GM12873 (cell line): ENCODE measurements around the gene CXCL3.

Experiments
- TF ChIP-seq, protein P1 (sequence below): IDR thresholded peaks from 2 replicates; pipeline ENCODE4 v1.5.1; 2012; ENCODE audit warnings: low read depth, mild to moderate bottlenecking, moderate library complexity, low read length, control low read depth; ENCODE audit not compliant: insufficient read depth; ENCODE audit errors: missing control alignments

The CXCL3 gene

DNA sequence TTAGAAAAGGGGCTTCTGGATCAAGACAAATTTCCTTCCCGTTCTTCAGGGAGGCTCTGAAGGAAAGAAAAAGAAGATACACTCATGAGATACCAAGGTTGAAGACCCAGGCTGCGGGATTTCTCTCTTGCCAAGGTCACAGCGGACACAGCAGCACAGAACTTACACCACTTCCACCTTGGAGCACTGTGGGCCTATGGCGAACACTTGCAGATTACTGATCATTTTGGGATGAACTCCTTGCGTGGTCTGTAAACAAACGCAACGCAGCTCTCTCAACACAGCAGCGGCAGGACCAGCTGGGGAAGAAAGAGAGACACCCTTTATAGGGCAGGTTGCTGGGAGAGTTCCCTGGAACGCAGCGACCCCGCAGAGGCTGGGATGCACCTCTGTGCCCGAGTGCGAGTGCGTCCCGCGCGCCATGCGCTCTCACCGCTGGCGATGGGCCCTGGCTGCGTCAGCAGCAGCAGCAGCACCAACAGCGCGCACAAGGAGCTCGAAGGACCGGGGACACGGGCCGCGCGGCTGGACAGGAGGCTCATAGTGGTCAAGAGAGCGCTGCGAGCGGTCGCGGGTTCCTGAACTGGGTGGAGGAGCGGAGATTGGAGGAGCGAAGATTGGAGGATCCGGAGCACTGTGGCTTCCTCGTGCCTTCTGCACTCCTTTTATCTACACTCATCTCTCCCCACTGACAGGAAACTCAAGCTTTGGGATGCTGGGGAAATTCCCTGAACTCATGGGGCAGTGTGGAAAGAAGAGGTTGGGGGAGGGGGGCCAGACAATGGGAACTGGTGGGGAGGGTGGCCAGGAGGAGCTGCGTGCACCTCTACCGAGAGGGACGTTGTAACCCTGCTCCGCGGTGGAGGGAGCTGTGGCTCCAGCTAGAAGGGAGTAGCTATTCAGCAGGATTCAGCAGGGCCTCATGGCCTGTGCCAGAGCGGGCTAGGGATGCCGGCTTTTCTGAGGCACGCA lies 40.2 kb downstream of the CXCL3 start, which contains the start of gene CXCL5:
Gene CXCL5 (minus strand): TSS at position 638 of the 972 bp plus-strand sequence. CDS start 96 bp downstream, at position 542.
- TF ChIP-seq, protein P1, sequence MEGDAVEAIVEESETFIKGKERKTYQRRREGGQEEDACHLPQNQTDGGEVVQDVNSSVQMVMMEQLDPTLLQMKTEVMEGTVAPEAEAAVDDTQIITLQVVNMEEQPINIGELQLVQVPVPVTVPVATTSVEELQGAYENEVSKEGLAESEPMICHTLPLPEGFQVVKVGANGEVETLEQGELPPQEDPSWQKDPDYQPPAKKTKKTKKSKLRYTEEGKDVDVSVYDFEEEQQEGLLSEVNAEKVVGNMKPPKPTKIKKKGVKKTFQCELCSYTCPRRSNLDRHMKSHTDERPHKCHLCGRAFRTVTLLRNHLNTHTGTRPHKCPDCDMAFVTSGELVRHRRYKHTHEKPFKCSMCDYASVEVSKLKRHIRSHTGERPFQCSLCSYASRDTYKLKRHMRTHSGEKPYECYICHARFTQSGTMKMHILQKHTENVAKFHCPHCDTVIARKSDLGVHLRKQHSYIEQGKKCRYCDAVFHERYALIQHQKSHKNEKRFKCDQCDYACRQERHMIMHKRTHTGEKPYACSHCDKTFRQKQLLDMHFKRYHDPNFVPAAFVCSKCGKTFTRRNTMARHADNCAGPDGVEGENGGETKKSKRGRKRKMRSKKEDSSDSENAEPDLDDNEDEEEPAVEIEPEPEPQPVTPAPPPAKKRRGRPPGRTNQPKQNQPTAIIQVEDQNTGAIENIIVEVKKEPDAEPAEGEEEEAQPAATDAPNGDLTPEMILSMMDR: no peak

DNA sequence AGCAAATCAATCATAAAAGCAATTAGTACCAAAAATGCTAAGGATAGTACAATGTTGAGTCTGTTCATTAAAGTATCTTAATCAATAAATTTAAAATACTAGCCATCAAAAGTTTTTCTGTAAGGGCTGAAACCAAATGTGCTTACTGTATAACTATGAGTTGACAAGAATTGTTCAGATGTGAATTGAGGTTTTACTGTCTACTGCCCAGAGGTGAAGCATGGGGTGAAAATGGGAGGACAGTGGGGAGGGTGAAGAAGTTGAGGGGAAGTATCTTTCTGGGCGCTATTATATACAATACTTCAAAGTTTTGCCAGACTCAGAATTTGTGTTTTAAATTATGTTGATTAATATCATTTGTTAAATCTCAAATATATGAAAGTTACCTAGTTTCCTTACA lies 46.4 kb downstream of the CXCL3 start:
- TF ChIP-seq, protein P1: no peak

DNA sequence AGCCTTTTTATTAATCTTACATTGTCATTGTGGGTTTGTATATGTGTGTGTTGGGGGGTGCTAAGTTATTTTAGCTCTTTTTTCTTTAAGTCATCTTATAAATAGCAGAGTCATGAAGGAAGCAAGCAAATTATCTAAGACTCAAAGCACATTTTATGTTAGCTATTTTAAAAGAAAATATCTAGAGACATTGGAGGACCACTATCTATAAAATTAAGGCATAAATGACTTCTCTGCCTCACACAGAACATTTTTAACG lies 46.8 kb downstream of the CXCL3 start:
- TF ChIP-seq, protein P1: no peak

DNA sequence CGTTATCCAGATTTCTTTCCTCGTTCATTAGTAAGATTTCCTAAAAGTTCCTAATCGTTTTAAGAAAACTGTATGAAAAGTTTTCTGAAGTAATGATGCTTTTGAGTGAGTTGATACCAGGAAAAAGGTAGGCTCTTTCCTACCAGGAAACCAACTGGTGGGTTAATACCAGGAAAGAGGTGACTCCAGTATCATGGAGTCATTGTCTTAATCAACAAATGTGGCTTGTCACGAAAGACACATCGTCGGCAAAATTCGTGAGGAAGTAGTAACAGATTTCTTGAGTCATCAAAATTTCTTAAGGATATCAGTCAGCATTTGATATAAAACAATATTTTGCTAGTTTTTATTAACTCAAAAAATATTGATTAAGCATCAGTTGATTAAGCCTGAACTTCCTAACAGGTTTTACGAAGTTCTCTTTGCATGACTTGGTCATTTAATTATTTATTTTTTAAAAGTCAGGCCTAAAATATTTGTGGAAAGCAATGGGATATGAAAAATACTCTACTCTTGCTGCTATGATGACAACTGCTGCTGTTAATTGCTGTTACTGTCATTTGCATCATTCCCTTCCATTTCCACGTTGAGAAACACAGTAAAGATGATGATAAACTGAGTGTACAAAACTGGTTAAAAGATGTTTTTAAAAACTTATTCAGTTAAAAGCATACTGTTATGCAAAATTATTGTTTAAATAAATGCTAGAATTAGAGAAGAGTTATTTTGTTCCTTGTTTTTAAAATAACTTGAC lies 47.3 kb downstream of the CXCL3 start:
- TF ChIP-seq, protein P1: no peak

DNA sequence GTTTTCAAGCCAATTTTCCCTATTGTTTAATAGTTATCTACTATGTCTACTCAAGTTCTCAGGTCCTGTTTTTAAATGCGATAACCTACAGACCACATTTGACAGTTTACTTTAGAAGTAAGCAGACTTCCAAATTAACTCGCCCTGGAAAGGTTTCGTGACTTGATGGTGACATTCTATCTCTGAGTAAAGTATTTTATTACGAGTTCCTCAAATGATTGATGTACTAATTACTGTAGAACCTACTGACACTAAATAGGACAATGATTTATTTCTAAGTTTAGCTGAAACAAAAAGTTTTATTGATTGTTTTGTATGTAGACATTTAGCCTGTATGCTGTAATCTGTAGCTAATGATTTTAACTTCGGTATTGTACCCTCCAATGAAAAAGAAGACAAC lies 48.6 kb downstream of the CXCL3 start:
- TF ChIP-seq, protein P1: no peak

DNA sequence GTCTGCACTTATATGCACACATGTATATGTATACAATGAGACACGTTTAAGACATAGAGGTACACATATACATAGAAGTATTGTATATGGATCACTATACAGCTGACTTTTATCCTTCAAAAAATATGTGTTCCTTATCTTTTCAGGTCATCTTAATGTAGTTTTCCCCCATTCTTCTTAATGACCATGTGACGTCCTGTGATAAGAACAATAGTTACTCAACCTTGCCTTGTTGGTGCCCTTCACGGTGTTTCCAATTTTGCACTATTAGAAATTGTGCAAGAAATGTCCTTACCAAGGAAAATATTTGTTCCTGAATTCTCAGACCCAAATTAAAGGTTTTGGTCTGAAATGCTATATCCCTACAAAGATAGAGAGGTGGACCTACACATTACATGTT lies 49.5 kb downstream of the CXCL3 start:
- TF ChIP-seq, protein P1: no peak

DNA sequence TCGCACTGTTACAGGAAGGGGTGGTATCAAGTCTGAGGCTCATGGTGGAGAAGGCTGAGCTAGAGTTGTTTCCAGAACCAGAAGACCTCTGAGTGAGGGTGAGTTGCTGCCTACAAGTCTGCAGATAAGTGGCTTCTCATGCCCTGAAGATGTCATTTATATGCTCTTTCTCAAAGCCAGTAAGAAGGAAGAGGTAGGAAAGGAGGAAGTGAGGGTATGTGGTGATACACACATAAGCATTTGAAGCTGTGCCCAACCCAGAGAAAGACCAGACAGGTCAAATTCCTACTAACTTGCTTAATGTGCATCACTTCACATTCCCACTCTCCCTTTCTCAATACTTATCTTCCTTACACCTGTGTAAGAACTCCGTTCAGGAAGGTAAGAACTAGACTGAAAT lies 50.4 kb downstream of the CXCL3 start, which contains the start of gene PPBP:
Gene PPBP (minus strand): TSS at position 130 of the 400 bp plus-strand sequence. CDS start 87 bp downstream, at position 43.
- TF ChIP-seq, protein P1: no peak
